H1 (cell line): ENCODE data around the gene RGS17. TPM values are rescaled to one million over a fixed set of nuclear protein-coding genes. Genes with fewer than 3 reads are reported as not detected.

Experiments
- ATF2 ChIP-seq: IDR thresholded peaks from 2 replicates; pipeline ENCODE4 v1.6.1; 2012; ENCODE audit warnings: low read length, inconsistent platforms
- CHD7 ChIP-seq: fragments of 300-600 bp; sonication (generic); IDR thresholded peaks from 2 replicates; pipeline ENCODE4 v1.7.1; 2012; ENCODE audit warnings: low read length, moderate library complexity, mild to moderate bottlenecking, inconsistent platforms; ENCODE audit not compliant: insufficient replicate concordance
- CREB1 ChIP-seq: IDR thresholded peaks from 2 replicates; pipeline ENCODE4 v1.6.1; 2012; ENCODE audit warnings: inconsistent platforms
- HDAC2 ChIP-seq, 2 experiments: fragments of 300-600 bp in 1 of 2; sonication (generic) in 1 of 2; IDR thresholded peaks; 2 replicates each; pipeline ENCODE4 v1.6.1; 2011 to 2012; ENCODE audit warnings: low read depth in 2 of 2, low read length in 2 of 2, mild to moderate bottlenecking in 2 of 2, moderate library complexity in 2 of 2, borderline replicate concordance in 1 of 2, inconsistent platforms in 1 of 2
- RAD21 ChIP-seq, 2 experiments: IDR thresholded peaks in 1 of 2; conservative IDR thresholded peaks in 1 of 2; 2 replicates each; pipeline ENCODE4 v1.6.1; 2011; ENCODE audit warnings: low read depth in 2 of 2, low read length in 2 of 2, improper control_type of control experiment in 1 of 2, inconsistent platforms in 1 of 2, mild to moderate bottlenecking in 1 of 2, moderate library complexity in 1 of 2
- TCF12 ChIP-seq: IDR thresholded peaks from 2 replicates; pipeline ENCODE4 v1.6.1; 2011; ENCODE audit warnings: low read depth, mild to moderate bottlenecking, low read length
- polyA plus RNA-seq, 7 experiments: library from polyadenylated mRNA; depleted of rRNA in 3 of 7; stranded (reverse) in 5 of 7; unstranded in 2 of 7; fragments of >200 nt in 5 of 7; fragments of 200-250 nt in 2 of 7; gene quantifications; 1 replicate in 5 of 7; 2 replicates in 1 of 7; 4 replicates in 1 of 7; pipeline versions ENCODE4 v1.2.1 to v1.2.3, GENCODE V29; 2011 to 2013; ENCODE audit warnings: missing spikeins in 2 of 7, mixed read lengths in 2 of 7
- total RNA-seq: library from RNA; stranded (reverse); fragmentation: NEBNext Ultra II Directional; extraction: Animal tissue kit (Norgen Biotek cat#: 25700); gene quantifications from 2 replicates; pipeline ENCODE4 v1.2.1, GENCODE V29; 2021

RGS17 gene
- total and polyA plus RNA-seq, 2 of the 8 experiments (the other 6 are each of a cell fraction or from before 2014, with no cell fraction given): 2.0 to 12.2 TPM

- no peak for TF ChIP-seq CHD7
- TF ChIP-seq HDAC2 (IDR thresholded peaks at IDR 0.05; ENCODE audit: borderline replicate concordance in 1 of 2, low read depth in 2 of 2, low read length in 2 of 2): no peak
- no peak for TF ChIP-seq CREB1
- no peak for TF ChIP-seq TCF12
- no peak for TF ChIP-seq RAD21 (IDR thresholded peaks at IDR 0.05 in 1 of 2, conservative IDR thresholded peaks at IDR 0.05 in 1 of 2; ENCODE audit: low read depth in 2 of 2, low read length in 2 of 2)
- TF ChIP-seq ATF2: no peak
These were observed 18.8 kb upstream of the RGS17 start (continued) for GRCh38 chr6:153149891-153150290.
